ENCODE results near the gene USHBP1.

- TF ChIP-seq POLR2AphosphoS5 (IDR thresholded peaks at IDR 0.05; ENCODE audit: low read depth, low read length) (peak; percentile 56; the same call in 1 of the 2 replicates), TAF1 (IDR thresholded peaks at IDR 0.05; ENCODE audit: low read depth, low read length) (no peak), POLR2A (IDR thresholded peaks at IDR 0.05; ENCODE audit: low read depth, low read length) (no peak), PAX5 (IDR thresholded peaks at IDR 0.05; ENCODE audit: insufficient read depth, low read length, severe bottlenecking) (no peak)
Observed at GRCh38 chr19:17220207-17220758, 44.3 kb downstream of the USHBP1 start.

All from GM12891 (cell line).